Suprapubic skin (tissue), 4 donors: ENCODE data around the gene MUC4. TPM values are rescaled to one million over a fixed set of nuclear protein-coding genes. Genes with fewer than 3 reads are reported as not detected.

Experiments used
- DNase-seq, 2 donors: peaks; one replicate each; pipeline ENCODE4 v3.0.0-alpha.2; 2019; ENCODE audit warnings: low spot score in 2 of 2
- H3K27ac ChIP-seq: fragments of 200-600 bp; sonication (generic); one replicate; pipeline ENCODE4 v1.5.1; 2019
- H3K27me3 ChIP-seq: fragments of 200-600 bp; sonication (generic); one replicate; pipeline ENCODE4 v1.5.1; 2019
- H3K36me3 ChIP-seq: fragments of 200-600 bp; sonication (generic); one replicate; pipeline ENCODE4 v1.5.1; 2019
- H3K4me1 ChIP-seq: fragments of 200-600 bp; sonication (generic); one replicate; pipeline ENCODE4 v1.5.1; 2019
- H3K4me3 ChIP-seq: fragments of 200-600 bp; sonication (generic); one replicate; pipeline ENCODE4 v1.5.1; 2019; ENCODE audit warnings: mild to moderate bottlenecking
- H3K9me3 ChIP-seq: fragments of 200-600 bp; sonication (generic); one replicate; pipeline ENCODE4 v1.5.1; 2019
- EP300 ChIP-seq: sonication (generic); formaldehyde crosslinking; IDR thresholded peaks from one replicate; pipeline ENCODE4 v1.6.1; 2017; ENCODE audit warnings: antibody characterized with exemption
- POLR2A ChIP-seq, 2 donors: fragments of 450-650 bp; IDR thresholded peaks; one replicate each; pipeline ENCODE4 v1.6.1; 2017; ENCODE audit warnings: antibody characterized with exemption in 2 of 2, mild to moderate bottlenecking in 2 of 2, moderate library complexity in 2 of 2
- POLR2AphosphoS5 ChIP-seq, 3 donors: sonication (generic); formaldehyde crosslinking; IDR thresholded peaks; one replicate each; pipeline ENCODE4 v1.6.1; 2017; ENCODE audit warnings: antibody characterized with exemption in 3 of 3
- WGBS: methylation state at CpG from one replicate; pipeline ENCODE4 v1.1.5; 2018; 5-methylcytosine and 5-hydroxymethylcytosine counted together
- total RNA-seq, 4 donors: library from RNA; depleted of rRNA; stranded (reverse); fragments of >200 nt; gene quantifications; one replicate each; pipeline ENCODE4 v1.1.0, GENCODE V29; 2016
- TF ChIP-seq, protein P1 (sequence below), 2 donors: fragments of 200-600 bp in 1 of 2; fragments of 450-650 bp in 1 of 2; sonication (generic) in 1 of 2; IDR thresholded peaks; one replicate each; pipeline ENCODE4 v1.5.1; 2016 to 2019; ENCODE audit warnings: antibody characterized with exemption in 2 of 2, mild to moderate bottlenecking in 1 of 2, moderate library complexity in 1 of 2

Gene MUC4, protein sequence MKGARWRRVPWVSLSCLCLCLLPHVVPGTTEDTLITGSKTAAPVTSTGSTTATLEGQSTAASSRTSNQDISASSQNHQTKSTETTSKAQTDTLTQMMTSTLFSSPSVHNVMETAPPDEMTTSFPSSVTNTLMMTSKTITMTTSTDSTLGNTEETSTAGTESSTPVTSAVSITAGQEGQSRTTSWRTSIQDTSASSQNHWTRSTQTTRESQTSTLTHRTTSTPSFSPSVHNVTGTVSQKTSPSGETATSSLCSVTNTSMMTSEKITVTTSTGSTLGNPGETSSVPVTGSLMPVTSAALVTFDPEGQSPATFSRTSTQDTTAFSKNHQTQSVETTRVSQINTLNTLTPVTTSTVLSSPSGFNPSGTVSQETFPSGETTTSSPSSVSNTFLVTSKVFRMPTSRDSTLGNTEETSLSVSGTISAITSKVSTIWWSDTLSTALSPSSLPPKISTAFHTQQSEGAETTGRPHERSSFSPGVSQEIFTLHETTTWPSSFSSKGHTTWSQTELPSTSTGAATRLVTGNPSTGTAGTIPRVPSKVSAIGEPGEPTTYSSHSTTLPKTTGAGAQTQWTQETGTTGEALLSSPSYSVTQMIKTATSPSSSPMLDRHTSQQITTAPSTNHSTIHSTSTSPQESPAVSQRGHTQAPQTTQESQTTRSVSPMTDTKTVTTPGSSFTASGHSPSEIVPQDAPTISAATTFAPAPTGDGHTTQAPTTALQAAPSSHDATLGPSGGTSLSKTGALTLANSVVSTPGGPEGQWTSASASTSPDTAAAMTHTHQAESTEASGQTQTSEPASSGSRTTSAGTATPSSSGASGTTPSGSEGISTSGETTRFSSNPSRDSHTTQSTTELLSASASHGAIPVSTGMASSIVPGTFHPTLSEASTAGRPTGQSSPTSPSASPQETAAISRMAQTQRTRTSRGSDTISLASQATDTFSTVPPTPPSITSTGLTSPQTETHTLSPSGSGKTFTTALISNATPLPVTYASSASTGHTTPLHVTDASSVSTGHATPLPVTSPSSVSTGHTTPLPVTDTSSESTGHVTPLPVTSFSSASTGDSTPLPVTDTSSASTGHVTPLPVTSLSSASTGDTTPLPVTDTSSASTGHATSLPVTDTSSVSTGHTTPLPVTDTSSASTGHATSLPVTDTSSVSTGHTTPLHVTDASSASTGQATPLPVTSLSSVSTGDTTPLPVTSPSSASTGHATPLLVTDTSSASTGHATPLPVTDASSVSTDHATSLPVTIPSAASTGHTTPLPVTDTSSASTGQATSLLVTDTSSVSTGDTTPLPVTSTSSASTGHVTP (N-terminal part only)
- not detected for total RNA-seq

- Histone ChIP-seq H3K27me3 (peaks cover 36% of the 10 kb centered on the region), H3K9me3 (no peaks in the 10 kb centered on the region), H3K4me3 (no peak within 1 kb of the TSS), H3K27ac (no peak within 1 kb of the TSS), H3K36me3 (no peaks in the 10 kb centered on the region), H3K4me1 (no peaks in the 10 kb centered on the region)
- DNase-seq = no peak
- 23% methylated on average over 13 of the region's 14 CpGs for WGBS
- no peak for TF ChIP-seq POLR2AphosphoS5 (IDR thresholded peaks at IDR 0.05)
- TF ChIP-seq EP300 = no peak
- TF ChIP-seq, protein P1, sequence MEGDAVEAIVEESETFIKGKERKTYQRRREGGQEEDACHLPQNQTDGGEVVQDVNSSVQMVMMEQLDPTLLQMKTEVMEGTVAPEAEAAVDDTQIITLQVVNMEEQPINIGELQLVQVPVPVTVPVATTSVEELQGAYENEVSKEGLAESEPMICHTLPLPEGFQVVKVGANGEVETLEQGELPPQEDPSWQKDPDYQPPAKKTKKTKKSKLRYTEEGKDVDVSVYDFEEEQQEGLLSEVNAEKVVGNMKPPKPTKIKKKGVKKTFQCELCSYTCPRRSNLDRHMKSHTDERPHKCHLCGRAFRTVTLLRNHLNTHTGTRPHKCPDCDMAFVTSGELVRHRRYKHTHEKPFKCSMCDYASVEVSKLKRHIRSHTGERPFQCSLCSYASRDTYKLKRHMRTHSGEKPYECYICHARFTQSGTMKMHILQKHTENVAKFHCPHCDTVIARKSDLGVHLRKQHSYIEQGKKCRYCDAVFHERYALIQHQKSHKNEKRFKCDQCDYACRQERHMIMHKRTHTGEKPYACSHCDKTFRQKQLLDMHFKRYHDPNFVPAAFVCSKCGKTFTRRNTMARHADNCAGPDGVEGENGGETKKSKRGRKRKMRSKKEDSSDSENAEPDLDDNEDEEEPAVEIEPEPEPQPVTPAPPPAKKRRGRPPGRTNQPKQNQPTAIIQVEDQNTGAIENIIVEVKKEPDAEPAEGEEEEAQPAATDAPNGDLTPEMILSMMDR (IDR thresholded peaks at IDR 0.05) = no peak
- no peak for TF ChIP-seq POLR2A (IDR thresholded peaks at IDR 0.05)
Measured at GRCh38 chr3:195811756-195812155, at the start of gene MUC4. Gene MUC4, minus strand, starts transcription at chr3:195811929. Its CDS starts 112 bp downstream, at chr3:195811817.

- Histone ChIP-seq H3K9me3 (no peaks in the 10 kb centered on the region), H3K27me3 (no peaks in the 10 kb centered on the region), H3K27ac (no peak overlapping the region), H3K4me1 (peaks cover 23% of the 10 kb centered on the region), H3K4me3 (no peak overlapping the region), H3K36me3 (peaks cover 2% of the 10 kb centered on the region)
- 67% methylated on average over 6 of the region's 6 CpGs for WGBS
- DNase-seq = no peak
- TF ChIP-seq, protein P1 (IDR thresholded peaks at IDR 0.05) = no peak
- TF ChIP-seq POLR2A (IDR thresholded peaks at IDR 0.05) (no peak), POLR2AphosphoS5 (IDR thresholded peaks at IDR 0.05) (no peak), EP300 (no peak)
Measured at GRCh38 chr3:195860456-195860855, 48.7 kb upstream of the MUC4 start.

DNA sequence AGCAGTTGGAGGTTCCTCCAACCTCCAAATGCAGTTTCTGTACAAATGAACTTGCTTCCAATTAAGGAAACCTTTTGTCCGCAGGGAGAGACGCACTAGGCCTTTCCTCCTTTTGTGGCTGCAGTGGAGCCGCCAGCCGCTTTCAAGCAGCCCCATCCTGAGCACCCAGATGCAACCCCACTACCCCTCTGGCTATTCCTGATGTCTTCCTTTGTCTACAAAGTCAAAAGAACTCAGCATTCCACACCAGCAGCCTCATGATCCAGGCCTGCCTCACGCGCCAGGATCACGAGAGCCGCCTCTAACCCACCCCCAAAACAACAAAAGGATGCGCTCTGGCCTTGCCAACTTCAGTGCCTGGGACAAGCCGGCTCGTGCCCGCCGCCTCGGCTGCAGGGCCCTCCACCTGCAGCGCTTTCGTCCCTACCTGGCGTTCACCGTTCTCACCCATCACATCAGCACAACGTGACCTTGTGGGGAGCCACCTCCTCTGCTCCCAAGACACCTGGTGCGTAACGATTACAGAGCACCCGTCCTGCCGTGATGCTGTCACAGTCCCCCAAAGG is 48.2 kb upstream of the MUC4 start:
- WGBS = 69% methylated on average over 22 of the region's 23 CpGs
- DNase-seq = no peak
- Histone ChIP-seq H3K4me3 (no peak overlapping the region), H3K4me1 (peaks cover 23% of the 10 kb centered on the region), H3K27me3 (no peaks in the 10 kb centered on the region), H3K27ac (no peak overlapping the region), H3K9me3 (no peaks in the 10 kb centered on the region), H3K36me3 (no peaks in the 10 kb centered on the region)
- TF ChIP-seq POLR2AphosphoS5 (IDR thresholded peaks at IDR 0.05) (no peak), EP300 (no peak), POLR2A (IDR thresholded peaks at IDR 0.05) (no peak)
- TF ChIP-seq, protein P1 (IDR thresholded peaks at IDR 0.05) = no peak

GRCh38 chr3:195859061-195859845 is 47.5 kb upstream of the MUC4 start:
- H3K27ac ChIP-seq = no peak overlapping the region
- TF ChIP-seq EP300 = no peak
- TF ChIP-seq, protein P1 (IDR thresholded peaks at IDR 0.05) = peak; percentile 93 to 96
- TF ChIP-seq POLR2A (IDR thresholded peaks at IDR 0.05) = no peak
- TF ChIP-seq POLR2AphosphoS5 (IDR thresholded peaks at IDR 0.05) = no peak
- WGBS = 21% methylated on average over 20 of the region's 21 CpGs
- peaks cover 26% of the 10 kb centered on the region for H3K4me1 ChIP-seq
- no peaks in the 10 kb centered on the region for H3K9me3 ChIP-seq
- H3K4me3 ChIP-seq = peak overlapping the region; percentile 6
- no peaks in the 10 kb centered on the region for H3K36me3 ChIP-seq
- H3K27me3 ChIP-seq = no peaks in the 10 kb centered on the region
- peak; percentile 90 to 92 for DNase-seq
